SK-N-SH (cell line): Measurements from ENCODE around the gene TFRC.

Experiments used
- MXI1 ChIP-seq: IDR thresholded peaks from 2 replicates; pipeline ENCODE4 v1.6.1; 2012; ENCODE audit warnings: mild to moderate bottlenecking, low read depth, low read length, improper control_type of control experiment
- RAD21 ChIP-seq: IDR thresholded peaks from 2 replicates; pipeline ENCODE4 v1.6.1; 2012; ENCODE audit warnings: mild to moderate bottlenecking, low read length
- TF ChIP-seq, protein P1 (sequence below): fragments of 200-600 bp; sonication (generic); IDR thresholded peaks from 2 replicates; pipeline ENCODE4 v1.6.1; 2017; ENCODE audit warnings: antibody characterized with exemption, mild to moderate bottlenecking, moderate library complexity

DNA sequence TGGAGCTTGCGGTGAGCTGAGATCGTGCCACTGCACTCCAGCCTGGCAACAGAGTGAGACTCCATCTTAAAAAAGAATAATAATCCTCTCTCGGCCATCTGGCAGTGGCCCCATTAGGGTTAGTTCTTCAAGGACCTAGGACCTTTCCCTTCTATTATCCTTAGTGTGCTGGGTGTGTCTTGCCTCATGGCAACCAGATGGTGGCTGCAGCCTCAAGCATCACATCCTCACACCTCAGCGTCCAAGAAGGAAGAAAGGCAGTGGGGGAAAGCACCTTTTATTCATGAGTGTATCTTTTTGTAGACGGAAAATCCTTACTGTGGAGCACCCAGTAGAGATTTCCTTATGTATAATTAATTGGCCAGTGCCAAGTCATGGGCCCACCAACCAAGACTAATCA, 42.7 kb upstream of the TFRC start:
- TF ChIP-seq MXI1 (no peak), RAD21 (no peak)
- TF ChIP-seq, protein P1, sequence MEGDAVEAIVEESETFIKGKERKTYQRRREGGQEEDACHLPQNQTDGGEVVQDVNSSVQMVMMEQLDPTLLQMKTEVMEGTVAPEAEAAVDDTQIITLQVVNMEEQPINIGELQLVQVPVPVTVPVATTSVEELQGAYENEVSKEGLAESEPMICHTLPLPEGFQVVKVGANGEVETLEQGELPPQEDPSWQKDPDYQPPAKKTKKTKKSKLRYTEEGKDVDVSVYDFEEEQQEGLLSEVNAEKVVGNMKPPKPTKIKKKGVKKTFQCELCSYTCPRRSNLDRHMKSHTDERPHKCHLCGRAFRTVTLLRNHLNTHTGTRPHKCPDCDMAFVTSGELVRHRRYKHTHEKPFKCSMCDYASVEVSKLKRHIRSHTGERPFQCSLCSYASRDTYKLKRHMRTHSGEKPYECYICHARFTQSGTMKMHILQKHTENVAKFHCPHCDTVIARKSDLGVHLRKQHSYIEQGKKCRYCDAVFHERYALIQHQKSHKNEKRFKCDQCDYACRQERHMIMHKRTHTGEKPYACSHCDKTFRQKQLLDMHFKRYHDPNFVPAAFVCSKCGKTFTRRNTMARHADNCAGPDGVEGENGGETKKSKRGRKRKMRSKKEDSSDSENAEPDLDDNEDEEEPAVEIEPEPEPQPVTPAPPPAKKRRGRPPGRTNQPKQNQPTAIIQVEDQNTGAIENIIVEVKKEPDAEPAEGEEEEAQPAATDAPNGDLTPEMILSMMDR, result no peak
